ENCODE results near the gene SRP68. TPM values are rescaled to one million over a fixed set of nuclear protein-coding genes. Genes with fewer than 3 reads are reported as not detected.

The SRP68 gene
- total and polyA plus RNA-seq, 2 donors (not counting 1 experiment from before 2014, with no cell fraction given) = 34.0 to 68.6 TPM

DNA sequence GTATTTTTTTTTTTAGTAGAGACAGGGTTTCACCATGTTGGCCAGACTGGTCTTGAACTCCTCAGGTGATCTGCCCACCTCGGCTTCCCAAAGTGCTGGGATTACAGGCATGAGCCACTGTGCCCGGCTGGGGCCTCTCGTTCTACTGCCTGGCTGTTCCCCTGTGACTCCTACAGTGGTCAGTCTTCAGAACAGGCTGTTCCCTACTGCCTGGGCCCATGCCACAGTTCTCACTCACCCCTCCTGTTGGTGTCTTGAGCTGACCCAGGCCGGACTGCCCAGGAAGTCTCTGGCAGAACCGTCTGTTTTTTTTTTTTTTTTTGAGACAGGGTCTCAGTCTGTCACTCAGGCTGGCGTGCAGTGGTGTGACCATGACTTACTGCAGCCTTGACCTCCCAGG is 68.4 kb downstream of the SRP68 start:
- H3K4me1 ChIP-seq (ENCODE audit: control insufficient read depth, extremely low read depth, insufficient read depth, low read length) = no peaks in the 10 kb centered on the region
- DNase-seq (ENCODE audit: low read depth in 2 of 2) = no peak
- H3K27ac ChIP-seq (ENCODE audit: insufficient read depth, low read length) = no peak overlapping the region
- H4K20me1 ChIP-seq (ENCODE audit: control insufficient read depth, extremely low read depth, insufficient read depth, low read length) = no peaks in the 10 kb centered on the region
- H3K27me3 ChIP-seq (ENCODE audit: control insufficient read depth, insufficient read depth, low read length) = no peaks in the 10 kb centered on the region
- H3K9ac ChIP-seq (ENCODE audit: insufficient read depth, low read length) = no peak overlapping the region
- no peak for TF ChIP-seq CTCF (conservative IDR thresholded peaks at IDR 0.05 in 1 of 2, IDR thresholded peaks at IDR 0.05 in 1 of 2; ENCODE audit: low read depth in 1 of 2, low read length in 2 of 2)
- no peak for TF ChIP-seq EZH2 (IDR thresholded peaks at IDR 0.05; ENCODE audit: low read length, missing control alignments)
- no peaks in the 10 kb centered on the region for H3K9me3 ChIP-seq (ENCODE audit: control insufficient read depth, insufficient read depth, low read depth, low read length)
- H2AFZ ChIP-seq (ENCODE audit: low read length) = no peak overlapping the region
- H3K79me2 ChIP-seq (ENCODE audit: control insufficient read depth, insufficient read depth, low read length) = no peaks in the 10 kb centered on the region
- no peak overlapping the region for H3K4me2 ChIP-seq (ENCODE audit: extremely low read depth, insufficient read depth, low read length)
- no peaks in the 10 kb centered on the region for H3K36me3 ChIP-seq (ENCODE audit: control insufficient read depth, insufficient read depth, low read length)
- H3K4me3 ChIP-seq (replicated peaks in 1 of 4; ENCODE audit: control extremely low read depth in 1 of 4, insufficient read depth in 1 of 4, low read depth in 3 of 4, low read length in 4 of 4) = no peak overlapping the region

- H3K79me2 ChIP-seq (ENCODE audit: control insufficient read depth, insufficient read depth, low read length) = no peaks in the 10 kb centered on the region
- H4K20me1 ChIP-seq (ENCODE audit: control insufficient read depth, extremely low read depth, insufficient read depth, low read length) = no peaks in the 10 kb centered on the region
- TF ChIP-seq EZH2 (IDR thresholded peaks at IDR 0.05; ENCODE audit: low read length, missing control alignments) (no peak), CTCF (conservative IDR thresholded peaks at IDR 0.05 in 1 of 2, IDR thresholded peaks at IDR 0.05 in 1 of 2; ENCODE audit: low read depth in 1 of 2, low read length in 2 of 2) (no peak)
- no peak overlapping the region for H3K4me2 ChIP-seq (ENCODE audit: extremely low read depth, insufficient read depth, low read length)
- no peak overlapping the region for H3K27ac ChIP-seq (ENCODE audit: insufficient read depth, low read length)
- no peak overlapping the region for H3K9ac ChIP-seq (ENCODE audit: insufficient read depth, low read length)
- no peaks in the 10 kb centered on the region for H3K4me1 ChIP-seq (ENCODE audit: control insufficient read depth, extremely low read depth, insufficient read depth, low read length)
- no peaks in the 10 kb centered on the region for H3K36me3 ChIP-seq (ENCODE audit: control insufficient read depth, insufficient read depth, low read length)
- H3K4me3 ChIP-seq (replicated peaks in 1 of 4; ENCODE audit: control extremely low read depth in 1 of 4, insufficient read depth in 1 of 4, low read depth in 3 of 4, low read length in 4 of 4) = no peak overlapping the region
- no peak for DNase-seq (ENCODE audit: low read depth in 2 of 2)
- no peaks in the 10 kb centered on the region for H3K9me3 ChIP-seq (ENCODE audit: control insufficient read depth, insufficient read depth, low read depth, low read length)
- no peak overlapping the region for H2AFZ ChIP-seq (ENCODE audit: low read length)
- no peaks in the 10 kb centered on the region for H3K27me3 ChIP-seq (ENCODE audit: control insufficient read depth, insufficient read depth, low read length)
These were observed 70.2 kb downstream of the SRP68 start for GRCh38 chr17:76002100-76002499.

- TF ChIP-seq EZH2 (IDR thresholded peaks at IDR 0.05; ENCODE audit: low read length, missing control alignments) = no peak
- no peak for TF ChIP-seq CTCF (conservative IDR thresholded peaks at IDR 0.05 in 1 of 2, IDR thresholded peaks at IDR 0.05 in 1 of 2; ENCODE audit: low read depth in 1 of 2, low read length in 2 of 2)
- Histone ChIP-seq H3K27me3 (ENCODE audit: control insufficient read depth, insufficient read depth, low read length) (no peaks in the 10 kb centered on the region), H3K4me3 (replicated peaks in 1 of 4; ENCODE audit: control extremely low read depth in 1 of 4, insufficient read depth in 1 of 4, low read depth in 3 of 4, low read length in 4 of 4) (no peak within 1 kb of the TSS), H3K9me3 (ENCODE audit: control insufficient read depth, insufficient read depth, low read depth, low read length) (no peaks in the 10 kb centered on the region), H3K4me2 (ENCODE audit: extremely low read depth, insufficient read depth, low read length) (no peak within 1 kb of the TSS), H4K20me1 (ENCODE audit: control insufficient read depth, extremely low read depth, insufficient read depth, low read length) (no peaks in the 10 kb centered on the region), H2AFZ (ENCODE audit: low read length) (no peak within 1 kb of the TSS), H3K9ac (ENCODE audit: insufficient read depth, low read length) (no peak within 1 kb of the TSS), H3K79me2 (ENCODE audit: control insufficient read depth, insufficient read depth, low read length) (no peaks in the 10 kb centered on the region), H3K4me1 (ENCODE audit: control insufficient read depth, extremely low read depth, insufficient read depth, low read length) (no peaks in the 10 kb centered on the region), H3K27ac (ENCODE audit: insufficient read depth, low read length) (no peak within 1 kb of the TSS), H3K36me3 (ENCODE audit: control insufficient read depth, insufficient read depth, low read length) (no peaks in the 10 kb centered on the region)
- DNase-seq (ENCODE audit: low read depth in 2 of 2) = no peak
These were observed 71.4 kb downstream of the SRP68 start, which contains the start of gene CDK3 for GRCh38 chr17:76000755-76001521. Gene CDK3, plus strand, starts transcription at chr17:76000855. Its CDS starts 571 bp downstream, at chr17:76001426.
